Smooth muscle cell of the brain vasculature (primary cell): ENCODE measurements around the gene ENTPD2.

Source experiments
- DNase-seq: peaks from one replicate; pipeline ENCODE4 v3.0.0-alpha.2; 2012; ENCODE audit warnings: low read depth, low spot score

The ENTPD2 gene

DNA sequence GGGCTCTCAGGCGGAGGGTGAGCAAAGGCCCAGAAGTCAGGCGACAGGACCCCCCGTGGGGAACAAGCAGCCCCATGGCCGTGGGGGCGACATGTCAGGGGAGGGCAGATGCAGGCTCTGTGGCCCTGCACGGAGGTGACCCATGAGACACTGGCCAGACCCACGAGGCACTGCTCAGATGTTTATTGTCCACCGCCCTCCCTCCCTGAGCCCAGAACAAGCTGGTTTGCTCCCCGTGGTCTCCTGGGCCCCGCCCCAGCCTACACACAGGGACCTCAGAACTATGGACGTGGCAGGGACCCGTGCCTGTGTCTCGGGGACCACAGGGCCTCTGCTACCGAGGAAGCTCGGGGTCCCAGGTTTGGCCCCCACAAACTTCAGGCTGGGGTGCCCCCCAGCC lies 23.9 kb downstream of the ENTPD2 start:
- DNase-seq, result no peak

DNA sequence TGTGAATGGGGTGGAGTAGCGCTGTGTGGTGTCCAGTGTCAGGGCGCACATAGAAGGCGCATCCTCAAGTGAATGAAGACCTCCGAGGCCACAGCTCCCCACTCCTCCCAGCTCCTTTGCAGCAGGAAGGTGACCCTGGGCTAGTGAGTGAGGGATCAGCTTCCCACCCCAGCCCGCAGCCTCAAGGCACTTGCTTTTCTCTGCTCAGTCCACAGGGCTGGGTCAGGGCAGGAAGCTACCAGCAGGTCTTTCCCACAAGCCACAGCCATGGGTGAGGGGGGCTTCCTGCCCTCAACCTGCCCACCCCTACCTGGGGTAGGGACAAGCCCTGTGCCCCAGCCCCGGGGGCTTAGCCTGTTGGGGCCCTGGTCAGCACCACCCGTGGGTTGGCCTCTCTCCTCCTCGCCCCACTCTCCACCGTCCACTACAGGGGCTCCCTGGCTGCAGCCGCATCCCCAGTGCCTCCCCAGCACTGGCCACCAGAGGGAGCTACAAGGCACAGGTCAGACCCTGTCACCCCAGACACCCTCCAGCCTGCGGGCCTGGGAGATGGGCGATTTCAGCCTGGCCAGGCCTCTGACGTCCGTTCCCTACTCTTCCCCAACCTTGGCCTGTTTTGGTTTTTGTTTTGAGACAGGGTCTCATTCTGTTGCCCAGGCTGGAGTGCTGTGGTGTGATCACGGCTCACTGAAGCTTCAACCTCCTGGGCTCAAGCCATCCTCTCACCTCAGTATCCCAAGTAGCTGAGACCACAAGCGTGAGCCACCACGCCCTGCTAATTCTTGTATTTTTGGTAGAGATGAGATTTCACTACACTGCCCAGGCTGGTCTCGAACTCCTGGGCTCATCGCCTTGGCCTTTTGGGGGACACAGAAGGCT lies 24.6 kb downstream of the ENTPD2 start:
- DNase-seq, result no peak

- no peak for DNase-seq
Measured at GRCh38 chr9:137028263-137029057, 25.4 kb downstream of the ENTPD2 start.

DNA sequence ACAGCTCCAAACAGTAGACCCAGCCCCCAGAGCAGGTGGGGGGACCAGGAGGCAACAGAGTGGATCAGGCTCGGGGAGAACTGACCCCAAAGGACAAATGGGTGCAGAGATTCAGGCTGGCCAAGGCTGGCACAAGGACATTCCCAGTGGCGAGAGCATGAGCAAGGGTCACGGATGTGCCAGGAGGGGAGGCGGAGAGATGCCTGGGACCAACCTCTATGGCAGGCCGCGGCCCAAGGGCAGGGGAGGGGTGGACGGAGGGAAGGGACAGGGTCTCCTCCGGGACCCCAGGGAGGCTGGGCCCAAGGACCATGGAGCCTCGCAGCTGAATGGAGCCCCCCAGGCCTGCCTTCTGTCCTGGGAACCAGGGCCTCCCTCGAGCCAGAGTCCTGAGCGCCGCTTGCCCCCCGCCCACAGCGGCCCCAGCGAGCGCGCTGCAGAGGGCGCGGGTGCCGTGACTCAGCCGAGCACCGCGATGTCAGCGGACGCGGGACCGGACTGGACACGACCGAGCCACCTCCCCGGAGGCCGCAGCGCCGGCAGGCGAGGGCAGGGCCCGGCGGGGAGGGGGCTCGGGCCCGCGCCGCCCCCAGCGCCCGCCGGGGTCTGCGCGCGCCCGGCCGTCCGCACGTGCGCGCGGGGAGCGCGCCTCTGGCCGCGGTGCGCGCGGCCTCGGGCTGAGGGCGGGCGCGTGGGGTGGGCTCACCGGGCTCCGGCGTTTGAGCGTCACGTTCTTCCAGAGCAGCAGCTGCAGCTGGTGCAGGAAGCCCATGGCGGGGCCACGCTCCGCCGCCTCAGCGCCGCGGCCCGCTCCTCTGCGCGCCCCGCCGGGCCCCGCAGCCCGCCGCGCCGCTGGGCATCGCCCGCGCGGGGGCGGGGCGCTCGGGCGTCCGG lies 26.2 kb downstream of the ENTPD2 start, which contains the start of gene ABCA2:
ABCA2 (minus strand) TSS at position 869 of the 894 bp plus-strand sequence; CDS start at position 772, 97 bp downstream.
- DNase-seq, result no peak

DNA sequence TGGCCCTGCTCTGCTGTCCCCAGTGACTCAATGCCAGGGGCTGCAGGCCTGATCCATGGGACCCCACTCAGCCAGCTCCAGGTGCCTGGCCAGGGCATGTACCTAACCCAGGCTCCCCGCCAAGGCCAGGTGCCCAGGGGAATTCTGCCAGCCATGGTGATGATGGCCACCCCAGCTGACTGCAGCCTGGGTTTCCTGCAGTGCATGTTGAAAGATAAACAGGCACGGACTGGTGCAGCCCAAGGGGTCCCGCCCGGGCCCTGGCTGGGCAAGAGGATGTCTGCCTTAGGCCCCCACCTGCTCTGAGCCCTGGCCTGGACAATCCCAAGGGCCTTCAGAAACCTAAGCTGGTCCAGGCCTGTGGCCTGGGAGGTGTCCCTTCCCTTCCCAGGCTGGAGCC lies 27.0 kb downstream of the ENTPD2 start:
- no peak for DNase-seq

DNA sequence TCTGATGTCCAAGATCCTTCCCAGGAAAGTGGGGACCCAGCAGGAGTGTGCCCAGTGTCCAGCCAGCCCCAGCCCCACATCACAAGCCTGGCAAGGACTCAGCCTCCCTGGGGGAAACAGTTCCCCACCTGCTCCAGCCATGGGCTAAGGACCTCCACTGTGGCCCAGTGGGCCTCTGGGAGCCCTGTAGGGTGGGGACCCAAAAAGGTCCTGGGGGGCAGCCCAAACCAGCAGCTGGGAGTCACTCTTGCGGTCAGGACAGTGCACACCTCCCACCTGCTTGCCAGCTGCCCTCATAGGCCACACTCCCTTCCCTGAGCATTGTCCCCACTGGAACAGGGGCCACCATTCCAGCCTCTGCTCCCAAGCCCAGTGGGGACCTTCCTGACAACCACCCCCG lies 27.5 kb downstream of the ENTPD2 start:
- no peak for DNase-seq

DNA sequence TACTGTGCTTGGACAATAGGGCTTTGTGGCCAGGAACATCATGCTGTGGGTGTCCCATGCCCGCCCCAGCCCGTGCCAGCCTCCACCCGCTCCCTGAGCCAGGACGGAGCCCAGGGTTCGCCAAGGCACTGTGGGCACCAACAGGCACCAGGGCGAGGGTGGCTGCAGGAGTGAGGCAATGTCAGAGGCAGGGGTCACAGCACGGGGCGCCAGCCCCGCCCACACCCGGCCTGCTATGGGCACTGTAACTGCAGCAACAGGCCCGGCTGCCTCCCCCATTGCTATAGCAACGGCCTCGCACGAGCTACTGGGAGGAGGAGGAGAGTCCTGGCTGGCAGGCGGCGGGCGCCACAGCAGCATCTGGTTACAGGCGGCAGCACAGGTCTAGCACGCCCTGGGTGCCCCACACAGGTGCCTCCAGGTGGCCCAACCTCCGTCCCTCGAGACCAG lies 28.3 kb downstream of the ENTPD2 start:
- DNase-seq, result no peak

GRCh38 chr9:137023583-137023991 lies 30.3 kb downstream of the ENTPD2 start:
- DNase-seq, result no peak

DNA sequence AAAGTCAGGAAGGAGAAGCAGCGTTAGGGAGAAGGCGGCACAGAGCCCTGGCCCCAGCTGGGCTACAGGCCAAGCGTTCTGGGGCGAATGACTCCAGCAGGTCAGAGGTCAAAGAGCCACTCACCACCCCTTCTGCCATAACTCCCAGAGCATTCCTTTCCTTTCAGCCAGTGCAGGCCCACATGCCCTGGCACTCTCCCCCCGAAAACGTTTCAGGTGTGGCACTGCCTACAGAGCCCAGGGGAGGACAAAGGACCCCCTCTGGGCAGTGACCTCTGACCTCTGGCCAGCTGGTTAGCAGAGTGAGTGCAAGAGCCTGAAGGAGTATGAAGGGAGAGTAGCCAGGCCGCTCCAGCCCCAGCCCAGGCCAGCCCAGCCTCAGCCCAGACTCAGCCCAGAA lies 30.7 kb downstream of the ENTPD2 start:
- no peak for DNase-seq

DNA sequence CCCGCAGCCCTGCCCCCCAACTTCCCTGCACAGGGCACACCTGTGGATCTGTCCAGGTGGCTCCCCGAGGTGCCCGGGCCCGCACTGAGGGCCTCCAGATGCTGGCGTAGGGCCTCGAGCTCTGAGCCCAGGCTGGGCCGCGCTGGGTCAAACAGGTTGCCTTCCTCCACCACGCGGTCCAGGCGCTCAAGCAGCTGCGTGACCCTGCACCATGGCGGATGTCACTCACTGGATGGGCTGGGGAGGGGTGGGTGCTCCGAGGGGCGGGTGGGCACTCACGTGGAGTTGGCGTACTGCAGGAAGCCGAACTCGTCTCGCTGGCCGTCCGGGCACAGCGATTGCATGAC lies 31.2 kb downstream of the ENTPD2 start:
- no peak for DNase-seq

- no peak for DNase-seq
Measured at GRCh38 chr9:137021979-137022661, 31.7 kb downstream of the ENTPD2 start.

- DNase-seq, result no peak
Measured at GRCh38 chr9:137021568-137021978, 32.3 kb downstream of the ENTPD2 start.

GRCh38 chr9:137020771-137021567 lies 32.9 kb downstream of the ENTPD2 start:
- no peak for DNase-seq

DNA sequence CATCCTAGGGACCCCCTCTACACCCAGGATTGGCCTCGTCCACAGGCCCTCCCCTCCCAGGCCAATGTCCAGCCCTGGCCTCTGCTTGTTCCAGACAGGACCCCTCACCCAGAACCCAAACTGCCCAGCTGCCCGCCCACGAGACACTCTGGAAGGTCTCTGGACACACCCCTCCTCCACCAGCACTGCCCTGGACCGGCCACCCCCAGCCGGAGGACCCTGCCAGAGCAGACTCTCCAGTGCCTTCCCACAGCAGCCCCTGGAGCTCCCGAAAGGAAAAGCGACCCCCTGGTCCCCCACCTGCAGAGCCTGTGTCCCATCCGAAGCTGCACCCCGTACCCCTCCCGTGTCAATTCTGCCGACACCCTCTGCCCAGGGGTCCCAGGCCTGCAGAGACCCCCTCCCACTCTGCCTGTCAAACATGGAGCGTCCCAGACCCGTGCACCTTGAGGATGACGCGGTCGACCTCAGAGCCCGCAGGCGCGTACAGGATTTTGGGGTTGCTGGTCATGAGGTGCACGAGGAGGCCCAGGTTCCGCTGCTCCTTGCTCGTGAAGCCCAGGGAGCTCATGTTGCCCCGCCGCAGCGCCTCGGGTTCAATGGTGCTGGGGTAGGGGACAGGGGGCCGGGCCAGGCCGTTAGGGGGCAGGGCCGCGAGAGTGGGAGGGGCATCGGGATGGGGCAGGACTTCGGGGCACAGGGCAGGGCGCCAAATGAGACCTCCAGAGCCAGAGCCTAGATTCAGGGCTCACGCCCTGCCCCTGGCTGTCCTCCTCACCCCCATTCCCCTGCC lies 33.8 kb downstream of the ENTPD2 start:
- no peak for DNase-seq

- DNase-seq, result no peak
Measured at GRCh38 chr9:137018761-137019559, 34.9 kb downstream of the ENTPD2 start.

- DNase-seq, result no peak
Measured at GRCh38 chr9:137017791-137018497, 35.9 kb downstream of the ENTPD2 start.

GRCh38 chr9:137017071-137017470 lies 36.8 kb downstream of the ENTPD2 start:
- DNase-seq, result no peak

DNA sequence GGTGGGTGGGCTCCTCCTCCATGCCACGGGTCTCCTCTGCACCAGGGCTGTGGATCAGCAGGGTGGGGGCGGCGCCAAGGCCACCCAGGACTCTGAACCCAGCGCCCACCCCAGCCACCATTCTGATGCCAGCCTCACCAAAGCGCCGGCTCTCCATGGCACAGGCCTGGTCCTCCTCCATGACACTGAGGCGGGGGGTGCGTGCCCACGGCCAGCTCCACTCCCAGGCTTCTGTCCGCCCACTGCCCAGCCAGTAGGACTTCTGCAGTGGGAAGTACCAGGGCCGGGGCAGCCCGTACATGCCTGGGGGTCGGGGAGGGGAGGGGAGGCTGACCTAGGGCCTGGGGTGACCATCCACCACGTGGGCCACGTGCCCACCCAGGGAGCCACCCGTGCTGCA lies 37.4 kb downstream of the ENTPD2 start:
- DNase-seq, result no peak
